ENCODE measurements around the gene GSK3A.

DNA sequence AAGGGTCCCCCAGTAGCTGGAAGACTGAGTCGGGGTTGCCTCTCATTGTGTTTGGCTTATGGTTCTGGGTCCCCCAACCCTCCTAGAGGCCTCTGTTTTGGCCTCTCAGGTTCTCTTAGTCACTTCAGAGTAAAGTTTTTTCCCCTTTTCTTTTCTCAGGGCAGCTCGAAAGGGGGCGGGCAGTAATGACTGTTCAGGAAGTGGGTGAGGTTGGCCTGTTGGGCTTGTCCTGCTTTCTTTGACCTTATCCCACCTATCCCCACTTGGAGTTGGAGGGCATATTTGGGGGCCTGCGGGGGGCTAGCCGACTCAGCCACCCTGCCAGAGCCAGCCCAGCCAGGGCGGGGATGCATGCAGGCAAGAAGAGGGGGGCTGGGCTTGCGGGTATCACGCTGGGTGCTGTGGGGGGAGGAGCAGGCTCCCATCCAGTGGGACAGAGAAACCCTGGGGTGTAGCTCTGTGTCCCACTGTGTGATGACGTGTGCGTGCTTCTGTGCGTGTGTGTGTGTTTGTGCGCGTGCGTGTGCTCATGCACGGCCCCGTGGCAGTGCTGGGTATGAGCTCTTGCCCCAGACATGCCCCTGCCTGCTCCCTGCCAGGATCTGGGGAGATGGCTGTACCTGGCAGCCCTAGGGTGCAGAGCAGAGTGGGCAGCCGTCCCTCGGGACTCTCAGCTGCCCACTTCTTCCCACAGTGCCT, 28.1 kb upstream of the GSK3A start:
- TF ChIP-seq, protein P1, sequence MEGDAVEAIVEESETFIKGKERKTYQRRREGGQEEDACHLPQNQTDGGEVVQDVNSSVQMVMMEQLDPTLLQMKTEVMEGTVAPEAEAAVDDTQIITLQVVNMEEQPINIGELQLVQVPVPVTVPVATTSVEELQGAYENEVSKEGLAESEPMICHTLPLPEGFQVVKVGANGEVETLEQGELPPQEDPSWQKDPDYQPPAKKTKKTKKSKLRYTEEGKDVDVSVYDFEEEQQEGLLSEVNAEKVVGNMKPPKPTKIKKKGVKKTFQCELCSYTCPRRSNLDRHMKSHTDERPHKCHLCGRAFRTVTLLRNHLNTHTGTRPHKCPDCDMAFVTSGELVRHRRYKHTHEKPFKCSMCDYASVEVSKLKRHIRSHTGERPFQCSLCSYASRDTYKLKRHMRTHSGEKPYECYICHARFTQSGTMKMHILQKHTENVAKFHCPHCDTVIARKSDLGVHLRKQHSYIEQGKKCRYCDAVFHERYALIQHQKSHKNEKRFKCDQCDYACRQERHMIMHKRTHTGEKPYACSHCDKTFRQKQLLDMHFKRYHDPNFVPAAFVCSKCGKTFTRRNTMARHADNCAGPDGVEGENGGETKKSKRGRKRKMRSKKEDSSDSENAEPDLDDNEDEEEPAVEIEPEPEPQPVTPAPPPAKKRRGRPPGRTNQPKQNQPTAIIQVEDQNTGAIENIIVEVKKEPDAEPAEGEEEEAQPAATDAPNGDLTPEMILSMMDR (IDR thresholded peaks at IDR 0.05) = no peak
- TF ChIP-seq CREM (CRISPR knock-in tag; IDR thresholded peaks at IDR 0.05) (no peak), ESRRA (CRISPR knock-in tag; IDR thresholded peaks at IDR 0.05; ENCODE audit: borderline replicate concordance) (no peak), ZNF671 (CRISPR knock-in tag; IDR thresholded peaks at IDR 0.05) (no peak), JUN (CRISPR knock-in tag; IDR thresholded peaks at IDR 0.05) (no peak), ZNF263 (CRISPR knock-in tag; IDR thresholded peaks at IDR 0.05; ENCODE audit: low read depth) (no peak), NR1H2 (CRISPR knock-in tag; IDR thresholded peaks at IDR 0.05) (no peak), SP1 (CRISPR knock-in tag; conservative IDR thresholded peaks at IDR 0.05) (no peak), TP53 (CRISPR knock-in tag; IDR thresholded peaks at IDR 0.05) (no peak)
- TF ChIP-seq, protein P2, sequence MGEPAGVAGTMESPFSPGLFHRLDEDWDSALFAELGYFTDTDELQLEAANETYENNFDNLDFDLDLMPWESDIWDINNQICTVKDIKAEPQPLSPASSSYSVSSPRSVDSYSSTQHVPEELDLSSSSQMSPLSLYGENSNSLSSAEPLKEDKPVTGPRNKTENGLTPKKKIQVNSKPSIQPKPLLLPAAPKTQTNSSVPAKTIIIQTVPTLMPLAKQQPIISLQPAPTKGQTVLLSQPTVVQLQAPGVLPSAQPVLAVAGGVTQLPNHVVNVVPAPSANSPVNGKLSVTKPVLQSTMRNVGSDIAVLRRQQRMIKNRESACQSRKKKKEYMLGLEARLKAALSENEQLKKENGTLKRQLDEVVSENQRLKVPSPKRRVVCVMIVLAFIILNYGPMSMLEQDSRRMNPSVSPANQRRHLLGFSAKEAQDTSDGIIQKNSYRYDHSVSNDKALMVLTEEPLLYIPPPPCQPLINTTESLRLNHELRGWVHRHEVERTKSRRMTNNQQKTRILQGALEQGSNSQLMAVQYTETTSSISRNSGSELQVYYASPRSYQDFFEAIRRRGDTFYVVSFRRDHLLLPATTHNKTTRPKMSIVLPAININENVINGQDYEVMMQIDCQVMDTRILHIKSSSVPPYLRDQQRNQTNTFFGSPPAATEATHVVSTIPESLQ (CRISPR knock-in tag; IDR thresholded peaks at IDR 0.05) = no peak
- TF ChIP-seq, protein P3, sequence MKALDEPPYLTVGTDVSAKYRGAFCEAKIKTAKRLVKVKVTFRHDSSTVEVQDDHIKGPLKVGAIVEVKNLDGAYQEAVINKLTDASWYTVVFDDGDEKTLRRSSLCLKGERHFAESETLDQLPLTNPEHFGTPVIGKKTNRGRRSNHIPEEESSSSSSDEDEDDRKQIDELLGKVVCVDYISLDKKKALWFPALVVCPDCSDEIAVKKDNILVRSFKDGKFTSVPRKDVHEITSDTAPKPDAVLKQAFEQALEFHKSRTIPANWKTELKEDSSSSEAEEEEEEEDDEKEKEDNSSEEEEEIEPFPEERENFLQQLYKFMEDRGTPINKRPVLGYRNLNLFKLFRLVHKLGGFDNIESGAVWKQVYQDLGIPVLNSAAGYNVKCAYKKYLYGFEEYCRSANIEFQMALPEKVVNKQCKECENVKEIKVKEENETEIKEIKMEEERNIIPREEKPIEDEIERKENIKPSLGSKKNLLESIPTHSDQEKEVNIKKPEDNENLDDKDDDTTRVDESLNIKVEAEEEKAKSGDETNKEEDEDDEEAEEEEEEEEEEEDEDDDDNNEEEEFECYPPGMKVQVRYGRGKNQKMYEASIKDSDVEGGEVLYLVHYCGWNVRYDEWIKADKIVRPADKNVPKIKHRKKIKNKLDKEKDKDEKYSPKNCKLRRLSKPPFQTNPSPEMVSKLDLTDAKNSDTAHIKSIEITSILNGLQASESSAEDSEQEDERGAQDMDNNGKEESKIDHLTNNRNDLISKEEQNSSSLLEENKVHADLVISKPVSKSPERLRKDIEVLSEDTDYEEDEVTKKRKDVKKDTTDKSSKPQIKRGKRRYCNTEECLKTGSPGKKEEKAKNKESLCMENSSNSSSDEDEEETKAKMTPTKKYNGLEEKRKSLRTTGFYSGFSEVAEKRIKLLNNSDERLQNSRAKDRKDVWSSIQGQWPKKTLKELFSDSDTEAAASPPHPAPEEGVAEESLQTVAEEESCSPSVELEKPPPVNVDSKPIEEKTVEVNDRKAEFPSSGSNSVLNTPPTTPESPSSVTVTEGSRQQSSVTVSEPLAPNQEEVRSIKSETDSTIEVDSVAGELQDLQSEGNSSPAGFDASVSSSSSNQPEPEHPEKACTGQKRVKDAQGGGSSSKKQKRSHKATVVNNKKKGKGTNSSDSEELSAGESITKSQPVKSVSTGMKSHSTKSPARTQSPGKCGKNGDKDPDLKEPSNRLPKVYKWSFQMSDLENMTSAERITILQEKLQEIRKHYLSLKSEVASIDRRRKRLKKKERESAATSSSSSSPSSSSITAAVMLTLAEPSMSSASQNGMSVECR (CRISPR knock-in tag; IDR thresholded peaks at IDR 0.05; ENCODE audit: borderline replicate concordance) = no peak
- TF ChIP-seq, protein P4, sequence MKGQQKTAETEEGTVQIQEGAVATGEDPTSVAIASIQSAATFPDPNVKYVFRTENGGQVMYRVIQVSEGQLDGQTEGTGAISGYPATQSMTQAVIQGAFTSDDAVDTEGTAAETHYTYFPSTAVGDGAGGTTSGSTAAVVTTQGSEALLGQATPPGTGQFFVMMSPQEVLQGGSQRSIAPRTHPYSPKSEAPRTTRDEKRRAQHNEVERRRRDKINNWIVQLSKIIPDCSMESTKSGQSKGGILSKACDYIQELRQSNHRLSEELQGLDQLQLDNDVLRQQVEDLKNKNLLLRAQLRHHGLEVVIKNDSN (CRISPR knock-in tag; IDR thresholded peaks at IDR 0.05) = no peak
- TF ChIP-seq, protein P5, sequence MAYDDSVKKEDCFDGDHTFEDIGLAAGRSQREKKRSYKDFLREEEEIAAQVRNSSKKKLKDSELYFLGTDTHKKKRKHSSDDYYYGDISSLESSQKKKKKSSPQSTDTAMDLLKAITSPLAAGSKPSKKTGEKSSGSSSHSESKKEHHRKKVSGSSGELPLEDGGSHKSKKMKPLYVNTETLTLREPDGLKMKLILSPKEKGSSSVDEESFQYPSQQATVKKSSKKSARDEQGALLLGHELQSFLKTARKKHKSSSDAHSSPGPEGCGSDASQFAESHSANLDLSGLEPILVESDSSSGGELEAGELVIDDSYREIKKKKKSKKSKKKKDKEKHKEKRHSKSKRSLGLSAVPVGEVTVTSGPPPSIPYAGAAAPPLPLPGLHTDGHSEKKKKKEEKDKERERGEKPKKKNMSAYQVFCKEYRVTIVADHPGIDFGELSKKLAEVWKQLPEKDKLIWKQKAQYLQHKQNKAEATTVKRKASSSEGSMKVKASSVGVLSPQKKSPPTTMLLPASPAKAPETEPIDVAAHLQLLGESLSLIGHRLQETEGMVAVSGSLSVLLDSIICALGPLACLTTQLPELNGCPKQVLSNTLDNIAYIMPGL (CRISPR knock-in tag; IDR thresholded peaks at IDR 0.05) = no peak
- TF ChIP-seq, protein P6, sequence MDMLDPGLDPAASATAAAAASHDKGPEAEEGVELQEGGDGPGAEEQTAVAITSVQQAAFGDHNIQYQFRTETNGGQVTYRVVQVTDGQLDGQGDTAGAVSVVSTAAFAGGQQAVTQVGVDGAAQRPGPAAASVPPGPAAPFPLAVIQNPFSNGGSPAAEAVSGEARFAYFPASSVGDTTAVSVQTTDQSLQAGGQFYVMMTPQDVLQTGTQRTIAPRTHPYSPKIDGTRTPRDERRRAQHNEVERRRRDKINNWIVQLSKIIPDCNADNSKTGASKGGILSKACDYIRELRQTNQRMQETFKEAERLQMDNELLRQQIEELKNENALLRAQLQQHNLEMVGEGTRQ (CRISPR knock-in tag; IDR thresholded peaks at IDR 0.05) = no peak

Measured in WTC11 (cell line).